HEK293 (cell line): ENCODE data around the gene CCDC9B.

Experiments used
- GLI4 ChIP-seq: fragments of 450-650 bp; formaldehyde crosslinking; IDR thresholded peaks from 2 replicates; pipeline ENCODE4 v1.5.1; 2016; ENCODE audit warnings: missing biosample characterization, missing genetic modification characterization
- GLIS2 ChIP-seq: fragments of 450-650 bp; formaldehyde crosslinking; IDR thresholded peaks from 2 replicates; pipeline ENCODE4 v1.5.1; 2016; ENCODE audit warnings: missing biosample characterization, missing genetic modification characterization
- IKZF3 ChIP-seq: fragments of 450-650 bp; IDR thresholded peaks from 2 replicates; pipeline ENCODE4 v1.5.0; 2018; ENCODE audit warnings: missing biosample characterization, mild to moderate bottlenecking, missing genetic modification characterization, moderate library complexity
- KLF16 ChIP-seq: fragments of 450-650 bp; formaldehyde crosslinking; IDR thresholded peaks from 2 replicates; pipeline ENCODE4 v1.5.1; 2017; ENCODE audit warnings: missing biosample characterization, missing genetic modification characterization
- PRDM2 ChIP-seq: fragments of 450-650 bp; formaldehyde crosslinking; IDR thresholded peaks from 2 replicates; pipeline ENCODE4 v1.5.1; 2016; ENCODE audit warnings: missing biosample characterization, missing genetic modification characterization, borderline replicate concordance
- SCRT1 ChIP-seq: fragments of 450-650 bp; formaldehyde crosslinking; IDR thresholded peaks from 2 replicates; pipeline ENCODE4 v1.5.1; 2016; ENCODE audit warnings: missing biosample characterization, missing genetic modification characterization, borderline replicate concordance
- WT1 ChIP-seq: fragments of 450-650 bp; formaldehyde crosslinking; IDR thresholded peaks from 2 replicates; pipeline ENCODE4 v1.5.1; 2016; ENCODE audit warnings: missing biosample characterization, missing genetic modification characterization
- ZBTB11 ChIP-seq: fragments of 450-650 bp; formaldehyde crosslinking; conservative IDR thresholded peaks from 2 replicates; pipeline ENCODE4 v1.5.1; 2016; ENCODE audit warnings: low read depth, missing biosample characterization, missing genetic modification characterization
- ZBTB17 ChIP-seq: fragments of 450-650 bp; formaldehyde crosslinking; IDR thresholded peaks from 2 replicates; pipeline ENCODE4 v1.5.1; 2016; ENCODE audit warnings: missing biosample characterization, missing genetic modification characterization
- ZBTB20 ChIP-seq: fragments of 450-650 bp; formaldehyde crosslinking; IDR thresholded peaks from 2 replicates; pipeline ENCODE4 v1.5.1; 2016; ENCODE audit warnings: missing biosample characterization, missing genetic modification characterization
- ZBTB6 ChIP-seq: fragments of 450-650 bp; formaldehyde crosslinking; IDR thresholded peaks from 2 replicates; pipeline ENCODE4 v1.5.1; 2017; ENCODE audit warnings: missing biosample characterization, missing genetic modification characterization
- ZBTB8A ChIP-seq: fragments of 450-650 bp; formaldehyde crosslinking; IDR thresholded peaks from 2 replicates; pipeline ENCODE4 v1.5.1; 2016; ENCODE audit warnings: missing biosample characterization, missing genetic modification characterization
- ZFP3 ChIP-seq: fragments of 450-650 bp; formaldehyde crosslinking; IDR thresholded peaks from 2 replicates; pipeline ENCODE4 v1.5.1; 2016; ENCODE audit warnings: low read depth, missing biosample characterization, missing genetic modification characterization
- ZNF174 ChIP-seq: fragments of 450-650 bp; formaldehyde crosslinking; IDR thresholded peaks from 2 replicates; pipeline ENCODE4 v1.5.0; 2017; ENCODE audit warnings: missing biosample characterization, mild to moderate bottlenecking, missing genetic modification characterization
- ZNF501 ChIP-seq: fragments of 450-650 bp; formaldehyde crosslinking; IDR thresholded peaks from 2 replicates; pipeline ENCODE4 v1.5.1; 2016; ENCODE audit warnings: missing biosample characterization, missing genetic modification characterization
- ZNF548 ChIP-seq: fragments of 450-650 bp; formaldehyde crosslinking; IDR thresholded peaks from 2 replicates; pipeline ENCODE4 v1.5.1; 2016; ENCODE audit warnings: missing biosample characterization, missing genetic modification characterization
- ZNF560 ChIP-seq: fragments of 450-650 bp; formaldehyde crosslinking; IDR thresholded peaks from 2 replicates; pipeline ENCODE4 v1.5.1; 2017; ENCODE audit warnings: missing biosample characterization, missing genetic modification characterization, borderline replicate concordance
- ZNF561 ChIP-seq: fragments of 450-650 bp; IDR thresholded peaks from 2 replicates; pipeline ENCODE4 v1.5.1; 2018; ENCODE audit warnings: missing biosample characterization, missing genetic modification characterization, borderline replicate concordance
- ZNF768 ChIP-seq: fragments of 450-650 bp; formaldehyde crosslinking; IDR thresholded peaks from 2 replicates; pipeline ENCODE4 v1.5.1; 2018; ENCODE audit warnings: missing biosample characterization, mild to moderate bottlenecking, missing genetic modification characterization
- TF ChIP-seq, protein P1 (sequence below): fragments of 450-650 bp; formaldehyde crosslinking; IDR thresholded peaks from 2 replicates; pipeline ENCODE4 v1.5.1; 2016; ENCODE audit warnings: missing biosample characterization, missing genetic modification characterization
- TF ChIP-seq, protein P2 (sequence below): fragments of 450-650 bp; formaldehyde crosslinking; IDR thresholded peaks from 2 replicates; pipeline ENCODE4 v1.5.1; 2016; ENCODE audit warnings: missing biosample characterization, missing genetic modification characterization
- TF ChIP-seq, protein P3 (sequence below): fragments of 450-650 bp; formaldehyde crosslinking; IDR thresholded peaks from 2 replicates; pipeline ENCODE4 v1.5.1; 2016; ENCODE audit warnings: missing biosample characterization, missing genetic modification characterization

The CCDC9B gene

DNA sequence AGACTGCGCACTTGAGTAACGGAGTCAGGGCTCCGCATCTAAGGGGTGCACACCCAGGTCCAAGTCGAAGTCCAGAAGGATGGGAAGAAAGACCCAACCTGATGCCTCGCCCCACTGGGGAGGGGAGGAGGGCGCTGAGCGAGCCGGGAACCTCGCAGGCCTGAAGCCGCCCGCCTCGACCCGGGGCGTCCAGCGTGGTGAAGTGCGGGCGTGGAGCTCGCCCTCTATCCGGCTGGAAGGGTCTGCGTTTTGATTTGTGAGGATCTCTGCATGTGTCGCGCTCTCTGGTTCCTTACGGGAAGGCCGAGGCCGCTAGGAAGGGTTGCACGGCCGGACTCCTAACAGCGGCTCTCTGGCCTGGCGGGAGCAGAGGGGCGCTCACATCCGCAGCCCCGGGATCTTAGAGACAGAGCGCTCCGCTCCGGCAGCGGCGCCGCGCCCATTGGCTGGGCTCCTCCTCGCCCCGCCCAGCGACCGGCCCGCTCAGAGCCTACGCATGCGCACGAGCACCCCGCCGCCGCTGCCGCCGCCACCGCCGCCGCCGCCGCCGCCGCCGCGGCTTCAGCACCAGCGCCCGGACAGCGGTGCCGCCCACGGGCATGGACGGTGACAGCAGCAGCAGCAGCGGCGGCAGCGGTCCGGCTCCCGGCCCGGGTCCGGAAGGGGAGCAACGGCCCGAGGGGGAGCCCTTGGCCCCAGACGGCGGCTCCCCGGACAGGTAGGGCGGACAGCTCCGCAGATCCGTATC lies 17.2 kb upstream of the CCDC9B start, which contains the start of gene DISP2 (continued):
- no peak for TF ChIP-seq ZBTB6 (tag by site-specific recombination)
- peak; percentile 78 for TF ChIP-seq ZBTB17 (tag by site-specific recombination)
- no peak for TF ChIP-seq ZNF768
- no peak for TF ChIP-seq ZNF548 (tag by site-specific recombination)
- no peak for TF ChIP-seq ZNF174
- TF ChIP-seq ZNF501 (tag by site-specific recombination), result no peak
- TF ChIP-seq, protein P1, sequence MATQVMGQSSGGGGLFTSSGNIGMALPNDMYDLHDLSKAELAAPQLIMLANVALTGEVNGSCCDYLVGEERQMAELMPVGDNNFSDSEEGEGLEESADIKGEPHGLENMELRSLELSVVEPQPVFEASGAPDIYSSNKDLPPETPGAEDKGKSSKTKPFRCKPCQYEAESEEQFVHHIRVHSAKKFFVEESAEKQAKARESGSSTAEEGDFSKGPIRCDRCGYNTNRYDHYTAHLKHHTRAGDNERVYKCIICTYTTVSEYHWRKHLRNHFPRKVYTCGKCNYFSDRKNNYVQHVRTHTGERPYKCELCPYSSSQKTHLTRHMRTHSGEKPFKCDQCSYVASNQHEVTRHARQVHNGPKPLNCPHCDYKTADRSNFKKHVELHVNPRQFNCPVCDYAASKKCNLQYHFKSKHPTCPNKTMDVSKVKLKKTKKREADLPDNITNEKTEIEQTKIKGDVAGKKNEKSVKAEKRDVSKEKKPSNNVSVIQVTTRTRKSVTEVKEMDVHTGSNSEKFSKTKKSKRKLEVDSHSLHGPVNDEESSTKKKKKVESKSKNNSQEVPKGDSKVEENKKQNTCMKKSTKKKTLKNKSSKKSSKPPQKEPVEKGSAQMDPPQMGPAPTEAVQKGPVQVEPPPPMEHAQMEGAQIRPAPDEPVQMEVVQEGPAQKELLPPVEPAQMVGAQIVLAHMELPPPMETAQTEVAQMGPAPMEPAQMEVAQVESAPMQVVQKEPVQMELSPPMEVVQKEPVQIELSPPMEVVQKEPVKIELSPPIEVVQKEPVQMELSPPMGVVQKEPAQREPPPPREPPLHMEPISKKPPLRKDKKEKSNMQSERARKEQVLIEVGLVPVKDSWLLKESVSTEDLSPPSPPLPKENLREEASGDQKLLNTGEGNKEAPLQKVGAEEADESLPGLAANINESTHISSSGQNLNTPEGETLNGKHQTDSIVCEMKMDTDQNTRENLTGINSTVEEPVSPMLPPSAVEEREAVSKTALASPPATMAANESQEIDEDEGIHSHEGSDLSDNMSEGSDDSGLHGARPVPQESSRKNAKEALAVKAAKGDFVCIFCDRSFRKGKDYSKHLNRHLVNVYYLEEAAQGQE (tag by site-specific recombination), result peak; percentile 67
- peak; percentile 57 for TF ChIP-seq KLF16 (tag by site-specific recombination)
- TF ChIP-seq, protein P2, sequence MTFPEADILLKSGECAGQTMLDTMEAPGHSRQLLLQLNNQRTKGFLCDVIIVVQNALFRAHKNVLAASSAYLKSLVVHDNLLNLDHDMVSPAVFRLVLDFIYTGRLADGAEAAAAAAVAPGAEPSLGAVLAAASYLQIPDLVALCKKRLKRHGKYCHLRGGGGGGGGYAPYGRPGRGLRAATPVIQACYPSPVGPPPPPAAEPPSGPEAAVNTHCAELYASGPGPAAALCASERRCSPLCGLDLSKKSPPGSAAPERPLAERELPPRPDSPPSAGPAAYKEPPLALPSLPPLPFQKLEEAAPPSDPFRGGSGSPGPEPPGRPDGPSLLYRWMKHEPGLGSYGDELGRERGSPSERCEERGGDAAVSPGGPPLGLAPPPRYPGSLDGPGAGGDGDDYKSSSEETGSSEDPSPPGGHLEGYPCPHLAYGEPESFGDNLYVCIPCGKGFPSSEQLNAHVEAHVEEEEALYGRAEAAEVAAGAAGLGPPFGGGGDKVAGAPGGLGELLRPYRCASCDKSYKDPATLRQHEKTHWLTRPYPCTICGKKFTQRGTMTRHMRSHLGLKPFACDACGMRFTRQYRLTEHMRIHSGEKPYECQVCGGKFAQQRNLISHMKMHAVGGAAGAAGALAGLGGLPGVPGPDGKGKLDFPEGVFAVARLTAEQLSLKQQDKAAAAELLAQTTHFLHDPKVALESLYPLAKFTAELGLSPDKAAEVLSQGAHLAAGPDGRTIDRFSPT, result no peak
- TF ChIP-seq ZNF561 (tag by site-specific recombination), result no peak
- peak; percentile 67 for TF ChIP-seq ZBTB20
- TF ChIP-seq, protein P3, sequence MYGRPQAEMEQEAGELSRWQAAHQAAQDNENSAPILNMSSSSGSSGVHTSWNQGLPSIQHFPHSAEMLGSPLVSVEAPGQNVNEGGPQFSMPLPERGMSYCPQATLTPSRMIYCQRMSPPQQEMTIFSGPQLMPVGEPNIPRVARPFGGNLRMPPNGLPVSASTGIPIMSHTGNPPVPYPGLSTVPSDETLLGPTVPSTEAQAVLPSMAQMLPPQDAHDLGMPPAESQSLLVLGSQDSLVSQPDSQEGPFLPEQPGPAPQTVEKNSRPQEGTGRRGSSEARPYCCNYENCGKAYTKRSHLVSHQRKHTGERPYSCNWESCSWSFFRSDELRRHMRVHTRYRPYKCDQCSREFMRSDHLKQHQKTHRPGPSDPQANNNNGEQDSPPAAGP (tag by site-specific recombination), result 0 out of 2 replicates have a peak, but pooled peaks have one; percentile 25
- TF ChIP-seq PRDM2 (tag by site-specific recombination), result no peak
- no peak for TF ChIP-seq WT1 (tag by site-specific recombination)
- no peak for TF ChIP-seq GLI4 (tag by site-specific recombination)
- TF ChIP-seq SCRT1, result no peak
- TF ChIP-seq IKZF3 (tag by site-specific recombination), result no peak
- no peak for TF ChIP-seq ZFP3
- TF ChIP-seq GLIS2 (tag by site-specific recombination), result no peak
- peak; percentile 37 for TF ChIP-seq ZBTB8A (tag by site-specific recombination)
- TF ChIP-seq ZNF560 (tag by site-specific recombination), result no peak
- peak; percentile 63 for TF ChIP-seq ZBTB11 (tag by site-specific recombination)
